Measurements from ENCODE around the gene FGD4.
A peak's percentile ranks its signal among the peaks of the same experiment; 100 is the strongest.
"Not testable (repeated sequence)": the region's sequence is repeated elsewhere in the genome, so short reads cannot be mapped to it uniquely, and the experiment has no call there.

The FGD4 gene

DNA sequence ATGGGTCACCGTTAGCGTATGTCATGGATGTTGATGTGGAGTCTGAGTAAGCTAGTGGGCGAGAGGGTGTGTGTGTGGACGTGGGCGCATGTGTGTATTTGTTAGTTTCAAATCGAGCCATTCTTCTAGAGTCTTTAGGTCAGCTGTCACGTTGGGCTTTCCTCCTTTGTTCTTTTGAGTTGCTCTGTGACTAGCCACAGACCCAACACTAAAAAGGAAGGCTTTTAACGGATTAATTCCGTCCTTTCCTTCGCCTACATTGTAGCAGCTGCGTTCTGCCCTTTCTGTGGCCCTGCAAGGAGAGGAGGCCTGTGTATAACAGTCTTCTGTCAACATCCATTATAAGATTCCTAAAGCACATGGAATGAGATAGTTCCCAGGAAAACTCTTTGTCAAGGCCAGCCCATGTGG lies 162.6 kb downstream of the FGD4 start:
- no peak for DNase-seq (ENCODE audit: low spot score)

- not testable (repeated sequence) for DNase-seq (ENCODE audit: low spot score)
These were observed 163.1 kb downstream of the FGD4 start for GRCh38 chr12:32562413-32562812.

- DNase-seq (ENCODE audit: low spot score) = no peak
These were observed 167.4 kb downstream of the FGD4 start for GRCh38 chr12:32566663-32567295.

GRCh38 chr12:32567296-32567674 lies 167.9 kb downstream of the FGD4 start:
- no peak for DNase-seq (ENCODE audit: low spot score)

GRCh38 chr12:32568228-32568627 lies 168.9 kb downstream of the FGD4 start:
- peak; percentile 18 for DNase-seq (ENCODE audit: low spot score)

GRCh38 chr12:32569259-32569658 lies 169.9 kb downstream of the FGD4 start:
- DNase-seq (ENCODE audit: low spot score) = no peak

DNA sequence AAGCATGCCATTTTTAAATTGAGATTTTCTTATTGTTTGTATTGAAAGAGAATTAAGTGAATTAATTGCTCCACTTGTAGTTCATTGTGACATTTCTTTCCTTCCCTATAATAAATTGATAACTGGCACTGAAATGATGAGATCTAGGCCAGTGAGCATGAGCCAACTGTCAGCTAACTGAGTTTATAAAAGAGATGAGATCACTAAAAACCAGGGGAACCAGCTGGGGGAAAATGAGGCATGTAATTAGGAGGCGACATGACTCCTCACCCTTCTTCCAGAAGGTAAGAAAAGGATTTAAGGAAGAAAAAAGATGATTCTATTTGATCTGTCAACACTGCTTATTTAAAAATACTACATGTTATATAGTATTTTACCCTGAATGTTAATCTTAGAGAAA lies 175.2 kb downstream of the FGD4 start:
- no peak for DNase-seq (ENCODE audit: low spot score)

DNA sequence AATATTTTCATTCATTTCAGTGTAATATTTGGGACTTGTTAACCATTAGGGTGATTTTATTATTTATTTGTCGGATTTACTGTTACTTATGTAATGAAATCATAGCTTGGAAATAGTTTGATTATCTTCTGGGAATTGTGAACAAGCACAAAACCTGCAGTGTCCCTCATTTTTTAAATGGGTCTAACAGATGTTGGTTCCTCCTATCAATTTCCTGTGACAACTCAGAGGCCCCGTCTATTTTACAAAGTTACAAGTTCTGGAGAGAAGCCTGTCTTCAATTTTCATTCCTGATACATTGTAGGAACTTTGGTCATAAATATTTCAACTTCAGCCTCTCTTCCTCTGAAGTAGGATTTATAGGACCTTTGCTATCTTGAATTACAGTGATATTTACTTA lies 178.0 kb downstream of the FGD4 start:
- no peak for DNase-seq (ENCODE audit: low spot score)

DNA sequence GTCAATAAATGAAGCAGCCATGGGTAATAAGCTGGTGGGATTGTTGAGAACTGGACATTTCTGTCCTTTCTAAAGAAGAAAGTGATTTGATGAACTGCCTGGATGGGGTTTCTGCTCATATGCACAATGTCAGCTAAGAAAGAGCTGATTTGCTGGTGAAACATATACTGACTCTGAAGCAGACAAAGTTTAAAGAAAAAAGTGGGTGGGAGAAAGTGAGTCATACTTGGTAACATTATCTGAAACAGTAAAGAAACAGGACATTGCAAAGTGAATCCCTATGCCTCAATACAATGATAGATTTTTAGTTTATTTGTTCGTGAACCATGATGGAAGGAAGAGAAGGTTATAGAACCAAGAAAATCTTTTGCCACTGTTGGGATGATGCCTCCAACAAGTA lies 184.2 kb downstream of the FGD4 start:
- no peak for DNase-seq (ENCODE audit: low spot score)

- no peak for DNase-seq (ENCODE audit: low spot score)
These were observed 186.3 kb downstream of the FGD4 start for GRCh38 chr12:32585680-32586079.

- peak; percentile 81 for DNase-seq (ENCODE audit: low spot score)
These were observed 187.0 kb downstream of the FGD4 start for GRCh38 chr12:32586390-32586789.

DNA sequence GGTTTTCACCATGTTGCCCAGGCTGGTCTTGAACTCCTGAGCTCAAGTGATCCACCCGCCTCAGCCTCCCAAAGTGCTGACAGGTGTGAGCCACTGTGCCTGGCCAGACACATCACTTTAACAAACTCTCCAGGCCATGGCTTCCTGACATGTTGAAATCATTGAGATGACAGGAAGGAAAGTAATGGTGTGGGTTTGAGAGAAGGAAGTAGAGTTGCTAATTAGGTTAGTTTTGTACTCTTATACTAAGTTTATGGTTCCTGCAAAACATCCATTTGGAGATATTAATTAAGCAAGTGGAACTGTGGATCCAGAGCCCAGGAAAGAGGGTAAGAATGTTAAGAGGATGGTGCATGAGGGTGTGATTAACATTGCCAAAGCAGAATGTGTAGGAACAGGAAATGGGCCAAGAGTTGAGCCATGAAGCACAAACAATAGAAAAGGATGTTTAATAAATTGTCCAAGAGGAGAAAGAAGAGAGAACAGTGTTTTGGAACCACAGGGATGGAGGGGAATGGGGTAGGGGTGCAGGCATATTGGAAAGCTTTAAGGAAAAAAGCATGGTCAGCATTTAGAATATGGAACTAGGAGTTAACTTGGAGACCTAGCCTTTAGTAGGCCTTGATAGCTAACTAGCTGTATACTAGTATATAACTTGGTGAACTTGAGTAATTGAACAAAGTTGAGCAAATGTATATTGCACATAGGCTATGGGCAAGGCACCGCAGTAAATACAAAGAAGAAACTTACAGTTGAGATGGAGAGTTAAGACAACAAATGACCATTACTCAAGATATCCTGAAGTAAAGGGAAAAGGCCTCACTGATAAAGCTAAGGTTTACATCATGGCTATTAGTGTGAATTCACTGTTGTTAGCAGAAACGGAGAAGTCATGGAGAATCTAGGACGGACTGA lies 188.5 kb downstream of the FGD4 start:
- no peak for DNase-seq (ENCODE audit: low spot score)

- no peak for DNase-seq (ENCODE audit: low spot score)
These were observed 189.2 kb downstream of the FGD4 start for GRCh38 chr12:32588604-32589003.

DNA sequence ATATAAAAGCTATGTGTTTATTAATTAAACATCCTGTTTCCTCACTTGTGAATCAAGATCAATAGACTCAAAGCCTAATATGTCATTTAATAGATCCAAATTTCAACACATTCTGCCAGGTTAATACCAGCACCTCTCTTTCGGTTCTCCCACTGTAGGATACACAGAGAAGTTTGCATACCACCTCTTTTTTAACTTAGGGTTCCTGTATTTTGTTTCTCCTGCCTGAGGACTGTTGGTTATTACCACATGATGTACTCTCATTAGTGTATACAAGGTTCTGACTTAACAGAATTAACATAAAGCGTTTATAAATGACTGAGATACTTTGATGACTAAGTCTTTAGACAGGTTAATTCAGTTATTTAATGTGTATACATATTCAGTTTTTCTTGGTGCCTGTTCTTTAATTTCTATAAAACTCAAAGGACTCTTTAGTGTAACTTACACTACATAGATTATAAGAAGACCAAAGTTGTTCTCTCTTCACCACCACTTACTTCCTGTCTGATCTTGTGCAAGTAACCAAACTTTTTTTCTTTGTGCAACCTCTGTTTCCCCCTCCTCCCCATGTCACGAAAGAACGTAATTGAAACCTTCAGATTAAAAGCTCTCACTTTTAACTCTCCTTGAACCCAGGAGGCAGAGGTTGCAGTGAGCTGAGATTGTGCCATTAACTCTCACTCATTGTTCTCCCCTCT lies 190.0 kb downstream of the FGD4 start:
- no peak for DNase-seq (ENCODE audit: low spot score)

DNA sequence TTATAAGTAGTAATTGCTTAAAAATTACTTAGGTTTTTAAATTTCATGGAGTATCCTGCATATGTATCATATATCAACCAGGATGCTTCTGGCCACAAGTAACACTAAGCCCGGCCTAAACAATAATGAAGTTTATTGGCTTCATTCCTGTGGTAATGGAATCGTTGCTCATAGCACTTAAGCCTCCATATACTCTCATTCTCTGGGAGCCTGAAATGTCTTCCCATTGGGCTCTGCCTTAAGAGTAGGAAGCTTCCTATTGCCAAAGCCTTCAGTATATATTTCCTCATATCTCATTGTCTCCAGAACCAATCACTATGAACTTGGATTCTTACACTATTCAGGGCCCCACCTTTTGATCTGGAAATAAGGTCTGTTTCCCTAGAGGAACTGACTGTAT lies 195.9 kb downstream of the FGD4 start:
- DNase-seq (ENCODE audit: low spot score) = no peak

- no peak for DNase-seq (ENCODE audit: low spot score)
These were observed 196.7 kb downstream of the FGD4 start for GRCh38 chr12:32596030-32596429.

DNA sequence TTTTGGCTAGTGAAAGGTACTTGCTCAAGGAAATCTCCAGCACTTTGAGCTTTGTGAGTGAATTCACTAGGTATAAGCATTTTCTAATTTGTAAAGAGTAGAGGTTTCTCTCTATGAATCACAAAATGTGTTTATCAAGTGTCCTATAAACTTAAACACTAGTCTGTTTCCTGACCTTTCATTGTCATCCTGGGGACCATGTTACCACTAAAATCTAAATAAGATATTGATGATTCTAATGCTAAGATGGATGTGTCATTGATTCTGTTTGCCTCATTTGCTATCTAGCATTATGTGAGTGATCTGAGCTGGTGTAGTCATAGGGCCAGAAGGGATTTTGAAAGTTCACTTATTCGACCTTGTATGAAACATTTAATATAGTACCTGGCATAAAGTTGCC lies 199.3 kb downstream of the FGD4 start:
- no peak for DNase-seq (ENCODE audit: low spot score)

- no peak for DNase-seq (ENCODE audit: low spot score)
These were observed 201.3 kb downstream of the FGD4 start for GRCh38 chr12:32600681-32601080.

DNA sequence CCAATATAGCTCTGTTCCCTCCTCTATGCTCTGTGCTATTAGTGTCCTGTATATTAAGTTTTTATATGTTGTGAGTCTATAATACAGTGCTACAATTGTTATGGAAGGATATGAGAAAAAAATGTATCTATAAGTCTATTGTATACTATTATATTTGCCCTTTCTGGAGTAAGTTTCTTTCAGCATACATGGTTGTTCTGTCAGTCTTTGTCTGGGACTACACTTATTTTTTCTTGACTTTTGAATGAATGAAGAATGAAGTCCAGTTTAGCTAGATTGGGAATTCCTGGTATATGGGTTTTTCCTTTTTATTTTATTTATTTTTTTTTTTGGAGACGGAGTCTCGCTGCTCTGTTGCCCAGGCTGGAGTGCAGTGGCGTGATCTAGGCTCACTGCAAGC lies 203.7 kb downstream of the FGD4 start:
- DNase-seq (ENCODE audit: low spot score) = no peak

DNA sequence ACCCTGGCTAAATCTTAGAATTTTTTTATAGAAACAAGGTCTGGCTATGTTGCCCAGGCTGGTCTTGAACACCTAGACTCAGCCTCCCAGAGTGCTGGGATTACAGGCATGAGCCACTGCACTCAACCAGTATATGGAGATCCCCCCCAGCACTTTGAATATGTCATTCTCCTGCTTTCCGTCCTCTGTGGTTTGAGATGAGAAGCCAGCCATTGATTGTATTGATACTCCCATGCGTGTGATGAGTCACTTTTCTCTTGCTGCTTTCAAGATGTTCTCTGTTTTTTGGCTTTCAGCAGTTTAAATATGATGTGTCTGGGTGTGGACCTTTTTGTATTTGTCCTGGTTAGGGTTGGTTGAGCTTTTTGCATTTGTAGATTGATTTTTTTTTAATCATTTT lies 204.5 kb downstream of the FGD4 start:
- no peak for DNase-seq (ENCODE audit: low spot score)

DNA sequence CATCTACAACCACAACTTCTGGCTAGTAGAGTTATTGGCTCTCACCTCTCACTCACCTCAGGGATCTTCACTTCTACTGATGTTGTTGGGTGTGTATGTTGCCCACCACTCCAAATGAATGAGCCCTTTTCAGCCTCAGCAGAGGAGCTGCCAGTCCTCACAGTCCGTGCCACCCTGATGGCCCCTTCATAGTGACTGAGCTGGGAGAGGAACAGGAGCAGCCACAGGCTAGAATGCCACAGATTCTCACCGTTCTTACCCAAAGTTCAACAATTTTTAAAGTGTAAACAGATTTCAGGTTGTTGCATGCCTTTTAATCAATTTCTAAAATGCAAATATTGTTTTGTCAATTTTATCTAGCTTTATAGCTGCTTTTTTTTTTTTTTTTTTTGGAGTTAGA lies 205.2 kb downstream of the FGD4 start:
- DNase-seq (ENCODE audit: low spot score) = no peak

DNA sequence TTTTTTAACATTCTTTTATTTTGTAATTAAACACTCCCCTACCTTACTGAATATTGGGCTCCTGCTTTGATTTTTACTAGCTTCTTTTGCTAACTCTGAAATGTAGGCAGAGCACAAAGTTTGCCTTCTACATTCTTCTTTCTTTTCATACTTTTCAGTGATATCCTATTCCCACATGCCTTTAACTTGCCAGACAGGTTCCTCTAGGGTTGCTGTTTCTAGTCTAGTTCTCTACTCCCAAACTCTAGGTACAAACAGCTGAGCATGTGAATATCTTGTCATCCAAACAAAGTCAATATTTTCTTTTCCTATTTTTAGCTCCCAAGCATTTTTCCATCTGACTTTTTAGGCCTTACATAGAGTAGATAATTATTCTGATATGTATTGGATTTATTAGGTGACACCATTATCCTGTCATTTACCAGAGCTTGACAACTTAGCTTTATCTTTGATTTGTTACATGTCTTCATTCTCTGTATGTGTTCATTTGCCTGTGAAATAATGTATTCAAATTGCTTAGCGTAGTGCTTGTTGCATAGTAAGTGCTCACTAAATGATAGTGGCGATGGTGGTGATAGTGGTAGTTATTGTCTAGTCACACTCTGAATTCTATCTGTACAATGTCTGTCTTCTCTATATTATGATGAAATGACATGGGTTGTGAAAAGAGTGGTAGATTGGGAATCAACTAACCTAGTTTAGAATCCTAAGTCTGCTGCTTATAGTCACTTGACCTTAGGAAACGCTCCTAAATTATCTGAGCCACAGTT lies 206.2 kb downstream of the FGD4 start:
- DNase-seq (ENCODE audit: low spot score) = no peak

Data from SW480 (cell line).